NCI-H1092 treated with DMSO at 0.1 percent for 48 hours (cell line): ENCODE measurements around the gene ITPKB.
A peak's percentile ranks its signal among the peaks of the same experiment; 100 is the strongest.

Source experiments
- DNase-seq: peaks from one replicate; lab custom pipeline; 2025; lab: John Stamatoyannopoulos, UW

The ITPKB gene

GRCh38 chr1:226637147-226637935 lies 101.7 kb downstream of the ITPKB start:
- no peak for DNase-seq

- no peak for DNase-seq
These were observed 102.3 kb downstream of the ITPKB start for GRCh38 chr1:226636847-226637096.

GRCh38 chr1:226635456-226635941 lies 103.6 kb downstream of the ITPKB start:
- DNase-seq, result no peak

- DNase-seq, result no peak
These were observed 104.4 kb downstream of the ITPKB start for GRCh38 chr1:226634611-226635246.

GRCh38 chr1:226634166-226634588 lies 104.9 kb downstream of the ITPKB start:
- DNase-seq, result peak; percentile 65

- DNase-seq, result no peak
These were observed 105.4 kb downstream of the ITPKB start for GRCh38 chr1:226633541-226634165.

- no peak for DNase-seq
These were observed 106.1 kb downstream of the ITPKB start for GRCh38 chr1:226632922-226633351.

DNA sequence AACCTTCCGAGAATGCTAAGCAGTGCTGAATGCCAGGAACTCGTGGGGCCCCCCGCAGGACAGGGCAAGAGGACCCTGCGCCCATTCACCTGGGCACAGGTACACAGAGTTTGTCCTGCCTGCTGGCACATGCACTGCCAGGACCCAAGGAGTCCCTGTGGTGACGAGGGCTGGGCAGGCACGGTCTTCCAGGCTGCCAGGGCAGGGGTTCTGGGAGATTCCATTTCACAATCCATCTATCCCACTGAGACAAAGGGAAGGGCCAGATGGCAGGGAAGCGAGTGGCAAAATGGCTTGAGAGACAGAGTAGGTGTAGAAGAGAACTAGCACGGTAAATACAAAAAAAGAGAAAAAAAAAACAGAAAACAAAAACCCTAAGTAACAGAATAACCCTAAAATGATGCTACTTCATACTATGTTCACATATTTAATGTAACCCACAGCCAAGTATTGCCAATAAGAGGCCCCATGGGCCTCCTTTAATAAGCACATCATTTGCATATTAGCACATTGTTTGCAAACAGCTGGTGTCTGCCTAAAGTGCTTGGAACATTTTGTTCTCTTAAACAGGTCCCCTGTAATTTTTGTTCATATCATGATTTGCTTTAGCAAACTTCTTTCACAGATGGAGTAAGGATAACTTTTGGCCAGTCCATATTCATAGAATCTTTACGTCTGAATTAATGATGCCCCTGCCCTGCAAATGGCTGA lies 106.8 kb downstream of the ITPKB start:
- no peak for DNase-seq

DNA sequence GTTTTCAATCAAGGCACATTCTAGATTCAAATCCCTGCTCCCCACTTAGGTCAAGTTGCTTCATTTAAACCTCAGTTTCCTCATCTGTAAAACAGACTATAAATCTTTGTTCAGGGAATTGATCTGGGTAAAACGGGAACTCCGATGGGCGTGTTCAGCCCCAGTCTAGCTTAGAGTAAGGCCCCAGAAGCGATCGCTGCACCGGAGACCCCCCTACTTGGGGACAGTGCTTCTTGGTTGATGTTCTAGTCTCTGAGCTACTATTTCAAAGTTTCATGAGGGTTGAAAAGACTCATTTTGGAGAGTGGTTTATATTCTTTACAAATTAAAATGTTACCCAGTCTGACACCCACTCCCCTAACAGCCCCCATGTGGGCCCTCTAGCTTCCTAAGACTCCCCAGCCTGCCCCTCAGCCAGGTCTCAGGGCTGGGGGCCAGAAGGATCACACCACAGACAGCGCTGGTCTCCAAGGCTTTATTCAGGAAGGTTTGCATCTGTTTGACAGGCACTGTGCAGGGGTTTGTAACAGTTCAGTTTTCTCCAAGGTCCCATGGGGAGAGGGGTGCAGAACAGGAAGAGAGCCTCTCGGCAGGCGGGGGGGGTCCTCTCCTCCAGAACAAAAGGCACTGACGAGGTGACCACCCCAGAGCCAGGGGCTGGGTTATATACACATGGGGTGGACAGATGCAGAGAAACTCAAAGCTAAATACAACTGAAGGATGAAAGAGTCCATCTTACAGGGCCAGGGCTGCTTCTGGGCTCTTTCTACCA lies 107.7 kb downstream of the ITPKB start:
- no peak for DNase-seq

- no peak for DNase-seq
These were observed 108.5 kb downstream of the ITPKB start for GRCh38 chr1:226630592-226630991.

GRCh38 chr1:226629896-226630550 lies 109.1 kb downstream of the ITPKB start:
- no peak for DNase-seq

- DNase-seq, result no peak
These were observed 109.7 kb downstream of the ITPKB start for GRCh38 chr1:226629210-226629895.

DNA sequence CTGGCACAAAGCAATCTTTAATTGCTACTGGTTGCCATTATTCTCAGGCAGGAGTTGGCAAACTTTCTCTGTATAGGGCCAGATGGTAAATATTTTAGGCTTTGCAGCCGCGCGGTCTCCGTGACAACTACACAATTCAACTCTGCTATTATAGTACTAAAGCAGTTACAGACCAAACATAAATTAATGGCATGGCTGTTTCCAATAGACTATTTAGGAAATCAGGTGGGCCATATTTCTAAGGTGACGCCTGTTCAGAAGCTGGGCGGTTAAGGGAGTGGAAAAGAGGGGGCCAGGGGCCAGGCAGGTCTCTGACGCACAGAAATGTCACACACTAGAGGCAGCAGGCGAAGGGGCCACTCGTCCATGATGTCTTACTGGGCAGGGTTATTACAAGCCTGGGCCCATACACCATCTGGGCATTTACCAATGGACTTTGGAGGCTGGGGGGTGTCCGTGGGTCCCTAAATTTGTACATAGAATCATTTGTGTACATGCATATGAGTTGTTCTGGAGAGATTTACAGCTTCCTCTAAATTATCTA lies 110.4 kb downstream of the ITPKB start:
- DNase-seq, result peak; percentile 82

DNA sequence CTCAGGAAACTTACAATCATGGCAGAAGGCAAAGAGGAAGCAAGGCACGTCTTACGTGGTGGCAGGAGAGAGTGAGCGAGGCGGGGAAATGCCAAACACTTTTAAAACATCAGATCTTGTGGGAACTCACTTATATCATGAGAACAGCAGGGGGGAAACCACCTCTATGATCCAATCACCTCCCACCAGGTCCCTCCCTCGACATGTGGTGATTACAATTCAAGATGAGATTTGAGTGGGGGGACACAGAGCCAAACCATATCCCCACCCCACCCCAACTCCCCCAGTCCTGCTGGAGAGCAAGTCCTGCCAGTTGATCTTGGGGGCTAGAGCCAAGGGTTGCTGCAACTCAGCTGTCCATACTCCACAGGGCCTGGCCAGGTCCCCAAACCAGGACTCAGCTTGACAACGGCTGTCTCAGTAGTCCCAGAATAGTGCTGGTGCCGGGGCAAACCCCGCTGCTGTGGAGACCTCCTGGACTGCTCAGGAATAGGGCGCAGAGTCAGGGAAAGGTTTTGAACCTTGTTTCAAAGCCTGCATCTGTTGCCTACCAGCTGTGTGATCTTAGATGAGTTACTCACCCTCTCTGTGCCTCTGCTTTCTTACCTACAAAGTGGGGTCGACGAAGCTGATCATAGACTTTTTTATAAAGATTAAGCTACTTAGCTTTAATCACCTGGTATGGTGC lies 111.0 kb downstream of the ITPKB start:
- DNase-seq, result no peak

- no peak for DNase-seq
These were observed 111.9 kb downstream of the ITPKB start for GRCh38 chr1:226627050-226627755.

DNA sequence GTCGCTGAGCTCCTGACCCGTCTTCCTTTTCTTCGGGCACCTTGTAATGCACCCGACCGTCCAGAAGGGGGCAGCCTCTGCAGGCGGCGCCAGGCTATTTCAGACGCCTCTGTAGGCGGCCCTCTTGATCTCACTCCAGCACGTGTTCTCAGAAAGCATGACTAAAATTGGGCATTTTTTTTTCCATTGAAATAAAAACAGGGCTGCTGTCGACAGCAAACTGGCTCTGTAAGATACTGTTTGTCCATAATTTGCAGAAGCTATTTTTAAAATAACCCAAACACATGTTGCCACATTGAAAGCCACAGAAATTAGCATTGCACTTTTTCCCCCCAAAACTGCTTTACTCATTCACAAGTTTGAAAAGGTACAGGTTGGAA lies 112.5 kb downstream of the ITPKB start:
- peak; percentile 11 for DNase-seq

DNA sequence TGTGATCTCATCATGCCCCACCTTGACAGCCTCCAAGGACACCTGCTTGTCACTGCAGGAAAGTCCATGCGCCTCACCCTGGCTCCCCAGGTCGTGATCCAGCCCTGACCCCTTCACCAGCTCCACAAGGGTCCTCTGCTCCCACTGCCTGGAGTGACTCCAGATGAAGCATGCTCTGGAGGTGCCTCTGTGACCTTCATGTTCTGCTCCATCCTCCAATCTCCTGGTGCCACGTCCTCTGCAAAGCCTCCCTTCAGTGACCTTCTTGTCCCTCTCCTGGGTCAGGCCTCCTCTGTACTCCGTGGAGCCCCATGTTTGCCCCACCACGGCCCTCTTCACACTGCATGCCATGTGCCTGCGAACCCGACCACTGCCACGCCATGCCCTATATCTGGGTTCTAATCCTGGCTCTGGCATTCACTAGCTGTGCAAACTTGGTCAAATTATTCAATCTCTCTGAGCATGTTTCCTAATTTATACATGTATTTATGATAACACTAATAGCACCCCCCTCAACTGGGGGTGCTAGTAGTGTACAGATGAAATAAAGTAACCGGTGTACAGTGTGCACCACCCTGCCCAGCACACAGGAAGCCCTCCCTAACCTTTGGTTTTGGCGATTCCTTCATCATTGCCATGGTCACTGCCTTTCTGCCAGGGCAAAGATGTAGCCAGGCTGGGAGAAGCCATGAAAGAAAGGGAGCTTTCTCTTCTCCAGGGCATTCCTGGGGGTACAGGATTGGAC lies 113.1 kb downstream of the ITPKB start:
- no peak for DNase-seq

DNA sequence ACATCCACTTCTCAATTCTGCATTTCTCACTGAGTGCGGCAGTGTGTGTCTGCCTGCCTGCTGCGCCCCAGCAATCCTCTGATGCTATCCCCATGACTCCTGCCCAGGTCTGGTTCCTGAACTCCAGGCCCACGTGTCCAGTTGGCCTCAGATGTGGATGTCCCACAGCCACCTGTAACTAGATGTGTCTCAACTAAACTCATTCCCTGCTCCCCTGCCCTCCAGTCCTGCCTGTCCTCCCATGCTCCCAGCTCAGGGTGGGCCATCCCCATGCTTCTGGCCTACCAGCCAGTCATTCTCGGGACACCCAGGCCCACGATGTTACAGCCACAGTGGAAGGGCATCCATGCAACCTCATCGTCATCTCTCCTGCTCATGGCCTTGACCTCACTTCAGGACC lies 113.8 kb downstream of the ITPKB start:
- DNase-seq, result no peak
